ENCODE measurements around the gene CFDP1.
"Not testable (repeated sequence)": the region's sequence is repeated elsewhere in the genome, so short reads cannot be mapped to it uniquely, and the experiment has no call there.

Gene CFDP1

GRCh38 chr16:75281009-75281408, 152.3 kb downstream of the CFDP1 start:
- not testable (repeated sequence) for H3K4me1 ChIP-seq (ENCODE audit: control insufficient read depth, insufficient read depth, low read length); H3K4me3 ChIP-seq (ENCODE audit: low read depth, low read length); H3K27ac ChIP-seq (ENCODE audit: extremely low read depth, low read depth, low read length); H3K36me3 ChIP-seq (ENCODE audit: control insufficient read depth in 2 of 2, insufficient read depth in 1 of 2, low read length in 2 of 2); H3K9me3 ChIP-seq (ENCODE audit: control insufficient read depth, insufficient read depth, low read depth, low read length)
- TF ChIP-seq ZNF121 (tag by site-specific recombination; IDR thresholded peaks at IDR 0.05), result peak; percentile 76
- ChIA-PET CTCF (interaction anchor here (0.6 kb wide), 1 partner anchor 26 kb away, joined by 4 read pairs; no protein-coding TSS in a partner anchor), POLR2A (interaction anchor here (0.5 kb wide), 1 partner anchor 11 kb away, joined by 3 read pairs; no protein-coding TSS in a partner anchor)

GRCh38 chr16:75280331-75280804, 152.9 kb downstream of the CFDP1 start:
- H3K36me3 ChIP-seq (ENCODE audit: control insufficient read depth in 2 of 2, insufficient read depth in 1 of 2, low read length in 2 of 2), result no peaks in the 10 kb centered on the region
- CTCF ChIA-PET, result interaction anchor here (0.6 kb wide), 1 partner anchor 27 kb away, joined by 4 read pairs; no protein-coding TSS in a partner anchor
- POLR2A ChIA-PET, result interaction anchor here (0.5 kb wide), 1 partner anchor 10 kb away, joined by 3 read pairs; no protein-coding TSS in a partner anchor
- no peaks in the 10 kb centered on the region for H3K9me3 ChIP-seq (ENCODE audit: control insufficient read depth, insufficient read depth, low read depth, low read length)
- no peaks in the 10 kb centered on the region for H3K4me1 ChIP-seq (ENCODE audit: control insufficient read depth, insufficient read depth, low read length)
- H3K27ac ChIP-seq (ENCODE audit: extremely low read depth, low read depth, low read length), result no peak overlapping the region
- H3K4me3 ChIP-seq (ENCODE audit: low read depth, low read length), result no peak overlapping the region
- TF ChIP-seq TRIM28 (IDR thresholded peaks at IDR 0.05; ENCODE audit: borderline replicate concordance, low read length), result no peak
- no peak for TF ChIP-seq ZNF16 (tag by site-specific recombination; IDR thresholded peaks at IDR 0.05; ENCODE audit: low read depth)
- no peak for TF ChIP-seq ZNF701 (tag by site-specific recombination; IDR thresholded peaks at IDR 0.05)
- no peak for TF ChIP-seq ZEB2 (tag by site-specific recombination; IDR thresholded peaks at IDR 0.05)
- TF ChIP-seq ZNF19 (tag by site-specific recombination; IDR thresholded peaks at IDR 0.05; ENCODE audit: low read depth), result no peak
- TF ChIP-seq KLF9 (tag by site-specific recombination; IDR thresholded peaks at IDR 0.05; ENCODE audit: low read depth), result no peak
- TF ChIP-seq PRDM6 (tag by site-specific recombination; IDR thresholded peaks at IDR 0.05), result no peak
- TF ChIP-seq SP3 (tag by site-specific recombination; IDR thresholded peaks at IDR 0.05), result no peak
- no peak for TF ChIP-seq REPIN1 (tag by site-specific recombination; IDR thresholded peaks at IDR 0.05; ENCODE audit: low read depth)
- TF ChIP-seq KLF17 (tag by site-specific recombination; IDR thresholded peaks at IDR 0.05), result no peak

- no peak overlapping the region for H3K27ac ChIP-seq (ENCODE audit: extremely low read depth, low read depth, low read length)
- POLR2A ChIA-PET, result no interaction called here
- no peak overlapping the region for H3K4me3 ChIP-seq (ENCODE audit: low read depth, low read length)
- H3K9me3 ChIP-seq (ENCODE audit: control insufficient read depth, insufficient read depth, low read depth, low read length), result no peaks in the 10 kb centered on the region
- CTCF ChIA-PET, result interaction anchor here (0.7 kb wide), 1 partner anchor 120 kb away, joined by 7 read pairs; no protein-coding TSS in a partner anchor
- H3K36me3 ChIP-seq (ENCODE audit: control insufficient read depth in 2 of 2, insufficient read depth in 1 of 2, low read length in 2 of 2), result no peaks in the 10 kb centered on the region
- TF ChIP-seq EGR2 (tag by site-specific recombination; IDR thresholded peaks at IDR 0.05; ENCODE audit: low read depth) (0 out of 2 replicates have a peak, but pooled peaks have one; percentile 14), REST (tag by site-specific recombination; IDR thresholded peaks at IDR 0.05) (no peak), PRDM4 (tag by site-specific recombination; IDR thresholded peaks at IDR 0.05) (no peak), ZSCAN4 (tag by site-specific recombination; IDR thresholded peaks at IDR 0.05) (no peak), KLF10 (tag by site-specific recombination; IDR thresholded peaks at IDR 0.05) (no peak), ZNF621 (tag by site-specific recombination; IDR thresholded peaks at IDR 0.05) (no peak), RBAK (tag by site-specific recombination; IDR thresholded peaks at IDR 0.05) (no peak), ZNF777 (tag by site-specific recombination; IDR thresholded peaks at IDR 0.05; ENCODE audit: borderline replicate concordance) (no peak)
- H3K4me1 ChIP-seq (ENCODE audit: control insufficient read depth, insufficient read depth, low read length), result no peaks in the 10 kb centered on the region
These were observed 154.0 kb downstream of the CFDP1 start for GRCh38 chr16:75279305-75279704.
